Activated CD4-positive, CD25-positive, alpha-beta regulatory T cell treated with anti-CD3 and anti-CD28 coated beads, Interleukin-2, amount 50 U/mL, for 16 hours (primary cell): ENCODE data around the gene KATNAL1.
"Not testable (repeated sequence)": the region's sequence is repeated elsewhere in the genome, so short reads cannot be mapped to it uniquely, and the experiment has no call there.

Experiments used
- DNase-seq: peaks from one replicate; pipeline ENCODE4 v3.0.0-alpha.2; 2020; ENCODE audit warnings: low read depth, low spot score

KATNAL1 gene

GRCh38 chr13:30211745-30212144 lies 95.6 kb downstream of the KATNAL1 start:
- DNase-seq, result no peak

- no peak for DNase-seq
These were observed 102.8 kb downstream of the KATNAL1 start for GRCh38 chr13:30204564-30204963.

- no peak for DNase-seq
These were observed 111.3 kb downstream of the KATNAL1 start for GRCh38 chr13:30196025-30196424.

GRCh38 chr13:30194906-30195305 lies 112.4 kb downstream of the KATNAL1 start:
- no peak for DNase-seq

GRCh38 chr13:30193279-30194234 lies 113.8 kb downstream of the KATNAL1 start:
- no peak for DNase-seq

- DNase-seq, result no peak
These were observed 114.8 kb downstream of the KATNAL1 start for GRCh38 chr13:30192320-30193093.

GRCh38 chr13:30191491-30192100 lies 115.8 kb downstream of the KATNAL1 start:
- no peak for DNase-seq

GRCh38 chr13:30186634-30187415 lies 120.5 kb downstream of the KATNAL1 start:
- no peak for DNase-seq

GRCh38 chr13:30181888-30182651 lies 125.3 kb downstream of the KATNAL1 start:
- no peak for DNase-seq

GRCh38 chr13:30179597-30180276 lies 127.6 kb downstream of the KATNAL1 start:
- no peak for DNase-seq

- DNase-seq, result no peak
These were observed 128.4 kb downstream of the KATNAL1 start for GRCh38 chr13:30178976-30179375.

- DNase-seq, result no peak
These were observed 132.2 kb downstream of the KATNAL1 start for GRCh38 chr13:30175166-30175565.

- DNase-seq, result not testable (repeated sequence)
These were observed 133.1 kb downstream of the KATNAL1 start for GRCh38 chr13:30174250-30174649.

GRCh38 chr13:30173303-30173610 lies 134.1 kb downstream of the KATNAL1 start:
- no peak for DNase-seq

GRCh38 chr13:30172593-30173302 lies 134.6 kb downstream of the KATNAL1 start:
- no peak for DNase-seq

GRCh38 chr13:30170569-30170968 lies 136.8 kb downstream of the KATNAL1 start:
- DNase-seq, result no peak

GRCh38 chr13:30169442-30169841 lies 137.9 kb downstream of the KATNAL1 start:
- no peak for DNase-seq

GRCh38 chr13:30165796-30166195 lies 141.6 kb downstream of the KATNAL1 start:
- no peak for DNase-seq

GRCh38 chr13:30165071-30165470 lies 142.3 kb downstream of the KATNAL1 start:
- no peak for DNase-seq

GRCh38 chr13:30164146-30164545 lies 143.2 kb downstream of the KATNAL1 start:
- no peak for DNase-seq
